Suprapubic skin (tissue), 4 donors: ENCODE results near the gene HOTAIR. TPM values are rescaled to one million over a fixed set of nuclear protein-coding genes. Genes with fewer than 3 reads are reported as not detected.

Experiments used
- DNase-seq, 2 donors: peaks; one replicate each; pipeline ENCODE4 v3.0.0-alpha.2; 2019; ENCODE audit warnings: low spot score in 2 of 2
- H3K27ac ChIP-seq: fragments of 200-600 bp; sonication (generic); one replicate; pipeline ENCODE4 v1.5.1; 2019
- H3K27me3 ChIP-seq: fragments of 200-600 bp; sonication (generic); one replicate; pipeline ENCODE4 v1.5.1; 2019
- H3K36me3 ChIP-seq: fragments of 200-600 bp; sonication (generic); one replicate; pipeline ENCODE4 v1.5.1; 2019
- H3K4me1 ChIP-seq: fragments of 200-600 bp; sonication (generic); one replicate; pipeline ENCODE4 v1.5.1; 2019
- H3K4me3 ChIP-seq: fragments of 200-600 bp; sonication (generic); one replicate; pipeline ENCODE4 v1.5.1; 2019; ENCODE audit warnings: mild to moderate bottlenecking
- H3K9me3 ChIP-seq: fragments of 200-600 bp; sonication (generic); one replicate; pipeline ENCODE4 v1.5.1; 2019
- EP300 ChIP-seq: sonication (generic); formaldehyde crosslinking; IDR thresholded peaks from one replicate; pipeline ENCODE4 v1.6.1; 2017; ENCODE audit warnings: antibody characterized with exemption
- POLR2A ChIP-seq, 2 donors: fragments of 450-650 bp; IDR thresholded peaks; one replicate each; pipeline ENCODE4 v1.6.1; 2017; ENCODE audit warnings: antibody characterized with exemption in 2 of 2, mild to moderate bottlenecking in 2 of 2, moderate library complexity in 2 of 2
- POLR2AphosphoS5 ChIP-seq, 3 donors: sonication (generic); formaldehyde crosslinking; IDR thresholded peaks; one replicate each; pipeline ENCODE4 v1.6.1; 2017; ENCODE audit warnings: antibody characterized with exemption in 3 of 3
- WGBS: methylation state at CpG from one replicate; pipeline ENCODE4 v1.1.5; 2018; 5-methylcytosine and 5-hydroxymethylcytosine counted together
- total RNA-seq, 4 donors: library from RNA; depleted of rRNA; stranded (reverse); fragments of >200 nt; gene quantifications; one replicate each; pipeline ENCODE4 v1.1.0, GENCODE V29; 2016
- TF ChIP-seq, protein P1 (sequence below), 2 donors: fragments of 200-600 bp in 1 of 2; fragments of 450-650 bp in 1 of 2; sonication (generic) in 1 of 2; IDR thresholded peaks; one replicate each; pipeline ENCODE4 v1.5.1; 2016 to 2019; ENCODE audit warnings: antibody characterized with exemption in 2 of 2, mild to moderate bottlenecking in 1 of 2, moderate library complexity in 1 of 2

Gene HOTAIR
- total RNA-seq, 4 donors from 2014 or later = 1.4 to 15.7 (median 10.7) TPM

- DNase-seq = peak; percentile 93 to 95
- WGBS = 2% methylated on average over 49 of the region's 56 CpGs
- peak within 1 kb of the TSS; percentile 57 for H3K4me3 ChIP-seq
- no peaks in the 10 kb centered on the region for H3K9me3 ChIP-seq
- TF ChIP-seq, protein P1, sequence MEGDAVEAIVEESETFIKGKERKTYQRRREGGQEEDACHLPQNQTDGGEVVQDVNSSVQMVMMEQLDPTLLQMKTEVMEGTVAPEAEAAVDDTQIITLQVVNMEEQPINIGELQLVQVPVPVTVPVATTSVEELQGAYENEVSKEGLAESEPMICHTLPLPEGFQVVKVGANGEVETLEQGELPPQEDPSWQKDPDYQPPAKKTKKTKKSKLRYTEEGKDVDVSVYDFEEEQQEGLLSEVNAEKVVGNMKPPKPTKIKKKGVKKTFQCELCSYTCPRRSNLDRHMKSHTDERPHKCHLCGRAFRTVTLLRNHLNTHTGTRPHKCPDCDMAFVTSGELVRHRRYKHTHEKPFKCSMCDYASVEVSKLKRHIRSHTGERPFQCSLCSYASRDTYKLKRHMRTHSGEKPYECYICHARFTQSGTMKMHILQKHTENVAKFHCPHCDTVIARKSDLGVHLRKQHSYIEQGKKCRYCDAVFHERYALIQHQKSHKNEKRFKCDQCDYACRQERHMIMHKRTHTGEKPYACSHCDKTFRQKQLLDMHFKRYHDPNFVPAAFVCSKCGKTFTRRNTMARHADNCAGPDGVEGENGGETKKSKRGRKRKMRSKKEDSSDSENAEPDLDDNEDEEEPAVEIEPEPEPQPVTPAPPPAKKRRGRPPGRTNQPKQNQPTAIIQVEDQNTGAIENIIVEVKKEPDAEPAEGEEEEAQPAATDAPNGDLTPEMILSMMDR (IDR thresholded peaks at IDR 0.05) = no peak
- no peak for TF ChIP-seq POLR2AphosphoS5 (IDR thresholded peaks at IDR 0.05)
- TF ChIP-seq POLR2A (IDR thresholded peaks at IDR 0.05) = no peak
- no peak for TF ChIP-seq EP300
- peaks cover 36% of the 10 kb centered on the region for H3K4me1 ChIP-seq
- peaks cover 98% of the 10 kb centered on the region for H3K27me3 ChIP-seq
- no peaks in the 10 kb centered on the region for H3K36me3 ChIP-seq
- peak within 1 kb of the TSS; percentile 87 for H3K27ac ChIP-seq
Observed at GRCh38 chr12:53938326-53939140, 36.2 kb downstream of the HOTAIR start, which contains the start of gene HOXC13. Gene HOXC13 (plus strand): TSS chr12:53938831. CDS start chr12:53938907, 76 bp downstream.

- no peak for TF ChIP-seq EP300
- no peak for TF ChIP-seq POLR2AphosphoS5 (IDR thresholded peaks at IDR 0.05)
- no peak for TF ChIP-seq POLR2A (IDR thresholded peaks at IDR 0.05)
- TF ChIP-seq, protein P1 (IDR thresholded peaks at IDR 0.05) = no peak
- Histone ChIP-seq H3K9me3 (no peaks in the 10 kb centered on the region), H3K27ac (no peak overlapping the region), H3K4me3 (peak overlapping the region; percentile 57), H3K27me3 (peaks cover 98% of the 10 kb centered on the region), H3K4me1 (peaks cover 30% of the 10 kb centered on the region), H3K36me3 (no peaks in the 10 kb centered on the region)
- no peak for DNase-seq
- 27% methylated on average over 23 of the region's 23 CpGs for WGBS
Observed at GRCh38 chr12:53937596-53938325, 37.0 kb downstream of the HOTAIR start.

DNA sequence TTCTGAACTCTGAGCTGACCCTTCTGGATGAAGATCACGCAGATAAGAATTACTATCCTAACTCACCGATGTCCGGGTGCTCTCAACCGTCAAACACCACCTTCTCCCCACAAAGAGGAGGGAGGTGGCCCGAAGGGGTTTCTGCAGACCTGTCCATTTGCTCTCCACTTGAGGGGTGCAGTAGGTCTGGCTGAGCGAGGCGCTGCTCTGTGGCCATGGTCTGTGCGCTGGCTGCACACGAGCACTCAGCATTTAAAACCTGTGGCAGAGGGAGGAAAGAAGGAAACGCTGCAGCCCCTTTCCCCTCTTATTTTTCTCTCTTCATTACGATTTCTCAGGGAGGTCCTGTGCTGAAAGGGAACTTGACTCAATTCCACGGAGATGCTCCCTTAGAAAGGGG is 37.7 kb downstream of the HOTAIR start:
- Histone ChIP-seq H3K4me3 (no peak overlapping the region), H3K27ac (no peak overlapping the region), H3K36me3 (no peaks in the 10 kb centered on the region), H3K4me1 (peaks cover 30% of the 10 kb centered on the region), H3K27me3 (peaks cover 98% of the 10 kb centered on the region), H3K9me3 (no peaks in the 10 kb centered on the region)
- no peak for TF ChIP-seq EP300
- no peak for TF ChIP-seq POLR2A (IDR thresholded peaks at IDR 0.05)
- no peak for TF ChIP-seq POLR2AphosphoS5 (IDR thresholded peaks at IDR 0.05)
- TF ChIP-seq, protein P1 (IDR thresholded peaks at IDR 0.05) = no peak
- no peak for DNase-seq
- WGBS = 65% methylated on average over 12 of the region's 12 CpGs

DNA sequence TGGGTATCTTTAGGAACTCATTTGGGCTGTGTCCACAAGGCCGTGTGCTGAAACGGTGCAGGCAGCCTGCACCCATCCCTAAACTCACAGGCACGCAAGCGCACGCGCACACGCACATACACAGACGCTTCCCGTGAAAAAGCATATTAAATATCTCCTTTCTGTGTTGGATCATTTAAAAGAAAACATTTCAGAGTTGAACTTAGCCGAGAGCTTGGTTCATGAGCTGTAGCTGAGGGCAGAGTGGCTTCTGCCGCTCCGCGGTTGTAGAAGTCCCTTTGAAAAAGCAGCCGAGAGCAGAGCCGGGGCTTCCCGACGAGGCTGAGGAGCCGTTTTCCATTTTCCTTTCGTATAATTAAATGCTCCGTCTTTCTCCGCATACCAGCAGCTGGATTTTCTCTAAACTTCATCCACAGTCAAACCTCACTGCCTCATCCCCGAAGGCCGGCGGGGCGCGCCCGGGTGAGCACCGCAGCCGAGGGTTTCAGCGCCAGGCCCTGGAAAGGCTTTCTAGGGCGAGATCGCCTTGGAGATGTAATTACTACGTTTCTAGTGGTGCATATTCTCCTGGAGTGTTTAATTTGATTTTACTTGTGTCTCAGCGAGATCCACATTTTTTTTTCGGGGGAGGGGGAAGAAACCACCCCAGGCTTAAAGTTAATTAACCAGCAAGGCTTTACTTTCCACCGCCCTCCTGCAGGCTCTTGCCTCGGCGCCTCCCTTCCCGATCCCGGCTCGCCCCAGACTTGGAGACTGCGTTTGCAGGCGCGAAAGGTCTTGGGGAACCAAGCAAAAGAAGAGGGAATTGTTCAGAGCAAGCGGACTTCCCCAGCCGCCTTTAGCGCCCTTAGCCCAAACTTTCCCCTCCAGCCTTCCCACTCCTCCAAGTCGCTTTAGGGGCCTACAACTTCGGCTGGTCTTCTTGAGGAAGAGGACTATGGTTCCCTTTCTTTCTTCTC is 39.1 kb downstream of the HOTAIR start:
- no peak for TF ChIP-seq POLR2AphosphoS5 (IDR thresholded peaks at IDR 0.05)
- no peak for TF ChIP-seq POLR2A (IDR thresholded peaks at IDR 0.05)
- no peak for TF ChIP-seq EP300
- TF ChIP-seq, protein P1 (IDR thresholded peaks at IDR 0.05) = no peak

More for the DNA sequence above, 39.1 kb downstream of the HOTAIR start:
- Histone ChIP-seq H3K4me1 (peaks cover 30% of the 10 kb centered on the region), H3K36me3 (no peaks in the 10 kb centered on the region), H3K27me3 (peaks cover 100% of the 10 kb centered on the region), H3K9me3 (no peaks in the 10 kb centered on the region), H3K4me3 (no peak overlapping the region), H3K27ac (no peak overlapping the region)
- WGBS = 61% methylated on average over 49 of the region's 49 CpGs
- no peak for DNase-seq
